Sigmoid colon (tissue), 7 donors: ENCODE measurements around the gene NPL. TPM values are rescaled to one million over a fixed set of nuclear protein-coding genes. Genes with fewer than 3 reads are reported as not detected.

Experiments
- DNase-seq: peaks from one replicate; pipeline ENCODE4 v3.0.0-alpha.2; 2019
- H3K27ac ChIP-seq, 4 donors: fragments of 200-600 bp; sonication (generic); one replicate each; pipeline ENCODE4 v1.5.1; 2016 to 2019; ENCODE audit warnings: mild to moderate bottlenecking in 1 of 4
- H3K27me3 ChIP-seq, 3 donors: fragments of 200-600 bp; sonication (generic); one replicate each; pipeline ENCODE4 v1.5.1; 2019; ENCODE audit warnings: mild to moderate bottlenecking in 1 of 3
- H3K36me3 ChIP-seq, 4 donors: fragments of 200-600 bp; sonication (generic); one replicate each; pipeline ENCODE4 v1.5.1; 2016 to 2019
- H3K4me1 ChIP-seq, 4 donors: fragments of 200-600 bp; sonication (generic); one replicate each; pipeline ENCODE4 v1.5.1; 2017 to 2019
- H3K4me3 ChIP-seq, 4 donors: fragments of 200-600 bp; sonication (generic); one replicate each; pipeline ENCODE4 v1.5.1; 2017 to 2019; ENCODE audit warnings: mild to moderate bottlenecking in 2 of 4, moderate library complexity in 1 of 4
- H3K9me3 ChIP-seq, 4 donors: fragments of 200-600 bp in 3 of 4; sonication (generic) in 3 of 4; one replicate each; pipeline versions ENCODE4 v1.5.1 to v1.6.1; 2013 to 2019
- EP300 ChIP-seq, 4 donors: sonication (generic); formaldehyde crosslinking; IDR thresholded peaks; one replicate each; pipeline ENCODE4 v1.6.1; 2017; ENCODE audit warnings: antibody characterized with exemption in 4 of 4
- POLR2A ChIP-seq, 2 donors: fragments of 450-650 bp; IDR thresholded peaks; one replicate each; pipeline ENCODE4 v1.6.1; 2016; ENCODE audit warnings: antibody characterized with exemption in 2 of 2, mild to moderate bottlenecking in 2 of 2, moderate library complexity in 2 of 2
- POLR2AphosphoS5 ChIP-seq, 4 donors: sonication (generic); formaldehyde crosslinking; IDR thresholded peaks; one replicate each; pipeline ENCODE4 v1.6.1; 2017; ENCODE audit warnings: antibody characterized with exemption in 4 of 4
- WGBS, 2 donors: extraction: QIAGEN DNeasy Blood & Tissue Kit; methylation state at CpG; one replicate each; pipeline ENCODE4 v1.1.7; 2013; 5-methylcytosine and 5-hydroxymethylcytosine counted together
- intact Hi-C: fragments of 100-400 bp; cut with DNase I; formaldehyde crosslinking; loops from one replicate; pipeline ENCODE4 v1.15.1; 2023
- polyA plus RNA-seq, 3 donors: library from polyadenylated mRNA; stranded (reverse); fragments of 200-250 nt; gene quantifications; one replicate each; pipeline ENCODE4 v1.2.3, GENCODE V29; 2013
- total RNA-seq, 4 donors: library from RNA; depleted of rRNA; stranded (reverse); fragments of >200 nt; gene quantifications; one replicate each; pipeline ENCODE4 v1.1.0, GENCODE V29; 2016
- TF ChIP-seq, protein P1 (sequence below), 4 experiments: fragments of 450-650 bp in 3 of 4; fragments of 200-600 bp in 1 of 4; IDR thresholded peaks; one replicate each; pipeline ENCODE4 v1.5.1; 2016 to 2019; ENCODE audit warnings: antibody characterized with exemption in 4 of 4, mild to moderate bottlenecking in 3 of 4, moderate library complexity in 2 of 4
- donor health status: healthy with polysubstance abuse.
- donor health status: Bipolar disorder and iron deficiency.
- donor health status: healthy.

Gene NPL
- total and polyA plus RNA-seq, 7 donors, result 7.2 to 19.9 (median 12.5) TPM

DNA sequence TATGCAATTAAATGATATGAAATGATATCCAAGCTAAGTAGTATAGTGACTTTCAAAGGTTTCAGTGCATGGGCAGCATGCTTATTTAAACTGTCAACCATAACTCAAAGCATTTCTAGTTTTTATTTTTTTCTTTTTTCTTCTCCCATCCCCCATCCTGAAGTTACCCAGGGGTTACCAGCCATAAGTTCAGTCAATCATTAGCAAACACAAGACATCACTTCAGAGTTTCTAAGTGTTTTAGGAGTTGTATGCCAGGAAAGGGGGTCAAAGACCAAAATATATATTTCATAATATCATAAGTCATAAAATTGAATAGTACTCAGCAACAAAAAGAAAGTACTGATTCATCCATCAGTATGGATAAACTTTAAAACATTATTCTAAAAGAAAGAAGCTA is 78.3 kb downstream of the NPL start:
- DNase-seq, result no peak
- intact Hi-C loops, result no loop called here
- H3K9me3 ChIP-seq, result no peaks in the 10 kb centered on the region

DNA sequence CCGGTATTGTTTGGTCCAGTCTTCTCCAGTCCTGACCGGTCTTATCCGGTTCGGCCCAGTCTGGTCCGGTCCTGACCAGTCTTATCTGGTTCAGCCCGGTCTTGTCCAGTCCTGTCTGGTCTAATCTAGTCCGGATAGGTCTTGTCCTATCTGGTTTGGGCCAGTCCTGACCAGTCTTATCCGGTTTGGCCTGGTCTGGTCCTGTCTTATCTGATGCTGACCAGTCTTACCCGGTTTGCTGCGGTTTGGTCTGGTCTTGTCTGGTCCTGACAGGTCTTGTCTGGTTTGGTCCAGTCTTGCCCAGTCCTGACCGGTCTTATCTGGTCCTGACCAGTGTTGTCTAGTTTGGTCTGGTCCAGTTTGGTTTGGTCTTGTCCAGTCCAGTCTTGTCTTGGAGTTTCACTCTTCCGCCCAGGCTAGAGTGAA is 79.7 kb downstream of the NPL start:
- H3K4me1 ChIP-seq, result no peaks in the 10 kb centered on the region
- TF ChIP-seq POLR2AphosphoS5 (IDR thresholded peaks at IDR 0.05) (peak in 1 of 4 donors; percentile 16), POLR2A (IDR thresholded peaks at IDR 0.05) (no peak)
- intact Hi-C loops, result no loop called here
- no peaks in the 10 kb centered on the region for H3K9me3 ChIP-seq
- 97 to 98% methylated on average over 12 of the region's 12 CpGs for WGBS, 2 donors
- no peak overlapping the region for H3K27ac ChIP-seq
- no peak overlapping the region for H3K4me3 ChIP-seq
- no peaks in the 10 kb centered on the region for H3K27me3 ChIP-seq
- no peak for DNase-seq
- peaks cover 34 to 100% (median 63%) of the 10 kb centered on the region in 4 donors for H3K36me3 ChIP-seq

More for the DNA sequence above, 78.3 kb downstream of the NPL start:
- TF ChIP-seq EP300 (IDR thresholded peaks at IDR 0.05), result no peak
- Histone ChIP-seq H3K27me3 (no peaks in the 10 kb centered on the region), H3K36me3 (peaks cover 25 to 100% (median 60%) of the 10 kb centered on the region in 4 donors), H3K4me1 (no peaks in the 10 kb centered on the region), H3K4me3 (no peak overlapping the region), H3K27ac (no peak overlapping the region)

DNA sequence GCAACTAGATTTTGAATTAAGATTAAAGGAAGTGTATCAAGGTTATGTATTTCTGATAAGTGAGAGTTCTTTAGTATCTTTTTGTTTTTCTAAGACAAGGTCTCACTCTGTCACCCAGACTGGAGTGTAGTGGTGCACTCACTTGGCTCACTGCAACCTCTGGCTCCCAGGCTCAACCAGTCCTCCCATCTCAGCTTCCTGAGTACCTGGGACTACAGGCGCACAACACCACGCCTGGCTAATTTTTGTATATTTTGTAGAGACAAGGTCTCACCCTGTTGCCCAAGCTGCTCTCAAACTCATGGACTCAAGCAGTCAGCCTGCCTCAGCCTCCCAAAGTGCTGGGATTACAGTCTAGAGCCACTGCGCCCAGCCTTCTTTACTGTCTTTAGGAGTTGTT is 83.3 kb downstream of the NPL start:
- H3K4me3 ChIP-seq, result no peak overlapping the region
- no peak overlapping the region for H3K27ac ChIP-seq
- H3K36me3 ChIP-seq, result peaks cover 33 to 100% (median 73%) of the 10 kb centered on the region in 4 donors
- DNase-seq, result no peak
- H3K27me3 ChIP-seq, result no peaks in the 10 kb centered on the region
- H3K4me1 ChIP-seq, result no peaks in the 10 kb centered on the region
- intact Hi-C loops, result no loop called here
- WGBS, 2 donors, result 98 to 99% methylated on average over 3 of the region's 3 CpGs
- TF ChIP-seq POLR2A (IDR thresholded peaks at IDR 0.05) (no peak), POLR2AphosphoS5 (IDR thresholded peaks at IDR 0.05) (no peak), EP300 (IDR thresholded peaks at IDR 0.05) (no peak)
- TF ChIP-seq, protein P1, sequence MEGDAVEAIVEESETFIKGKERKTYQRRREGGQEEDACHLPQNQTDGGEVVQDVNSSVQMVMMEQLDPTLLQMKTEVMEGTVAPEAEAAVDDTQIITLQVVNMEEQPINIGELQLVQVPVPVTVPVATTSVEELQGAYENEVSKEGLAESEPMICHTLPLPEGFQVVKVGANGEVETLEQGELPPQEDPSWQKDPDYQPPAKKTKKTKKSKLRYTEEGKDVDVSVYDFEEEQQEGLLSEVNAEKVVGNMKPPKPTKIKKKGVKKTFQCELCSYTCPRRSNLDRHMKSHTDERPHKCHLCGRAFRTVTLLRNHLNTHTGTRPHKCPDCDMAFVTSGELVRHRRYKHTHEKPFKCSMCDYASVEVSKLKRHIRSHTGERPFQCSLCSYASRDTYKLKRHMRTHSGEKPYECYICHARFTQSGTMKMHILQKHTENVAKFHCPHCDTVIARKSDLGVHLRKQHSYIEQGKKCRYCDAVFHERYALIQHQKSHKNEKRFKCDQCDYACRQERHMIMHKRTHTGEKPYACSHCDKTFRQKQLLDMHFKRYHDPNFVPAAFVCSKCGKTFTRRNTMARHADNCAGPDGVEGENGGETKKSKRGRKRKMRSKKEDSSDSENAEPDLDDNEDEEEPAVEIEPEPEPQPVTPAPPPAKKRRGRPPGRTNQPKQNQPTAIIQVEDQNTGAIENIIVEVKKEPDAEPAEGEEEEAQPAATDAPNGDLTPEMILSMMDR (IDR thresholded peaks at IDR 0.05), result no peak
- no peaks in the 10 kb centered on the region for H3K9me3 ChIP-seq

DNA sequence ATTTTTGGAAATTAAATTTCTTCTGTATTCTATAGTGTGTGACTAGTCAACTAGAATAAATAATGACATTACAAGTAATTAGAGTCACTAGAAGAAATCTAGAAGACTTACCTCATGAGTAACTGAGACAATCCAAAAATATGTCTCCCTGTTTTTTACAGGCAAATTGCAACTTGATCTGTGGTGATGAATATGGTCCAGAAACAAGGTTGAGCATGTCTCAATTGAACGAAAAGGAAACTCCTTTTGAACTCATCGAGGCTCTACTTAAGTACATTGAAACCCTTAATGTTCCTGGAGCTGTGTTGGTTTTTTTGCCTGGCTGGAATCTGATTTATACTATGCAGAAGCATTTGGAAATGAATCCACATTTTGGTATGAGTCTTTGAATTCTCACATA is 86.3 kb downstream of the NPL start:
- intact Hi-C loops, result no loop called here
- DNase-seq, result no peak
- Histone ChIP-seq H3K27me3 (no peaks in the 10 kb centered on the region), H3K4me3 (no peak overlapping the region), H3K36me3 (peaks cover 50 to 100% (median 76%) of the 10 kb centered on the region in 4 donors), H3K4me1 (no peaks in the 10 kb centered on the region), H3K9me3 (no peaks in the 10 kb centered on the region), H3K27ac (no peak overlapping the region)
- WGBS, 2 donors, result 94 to 96% methylated on average over 2 of the region's 2 CpGs
- TF ChIP-seq POLR2AphosphoS5 (IDR thresholded peaks at IDR 0.05) (no peak), EP300 (IDR thresholded peaks at IDR 0.05) (no peak), POLR2A (IDR thresholded peaks at IDR 0.05) (no peak)
- TF ChIP-seq, protein P1 (IDR thresholded peaks at IDR 0.05), result no peak

DNA sequence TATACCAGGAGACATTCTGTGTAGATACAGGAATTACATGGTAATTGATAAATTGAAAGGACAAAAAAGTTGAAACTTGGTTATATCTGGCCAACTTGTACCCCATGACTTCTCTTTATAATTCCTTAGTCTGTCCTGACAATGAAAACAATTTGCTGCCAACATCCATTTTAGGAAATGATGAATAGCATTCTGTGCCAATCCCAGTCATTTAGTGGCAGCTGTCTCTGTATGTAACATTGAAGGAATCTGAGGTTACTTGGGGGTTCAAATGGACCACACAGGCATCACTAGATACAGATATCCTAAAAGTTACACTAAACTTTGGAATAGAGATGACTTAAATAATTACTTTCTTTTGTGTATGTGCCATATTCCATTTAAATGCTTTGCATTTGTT is 87.8 kb downstream of the NPL start:
- intact Hi-C loops, result no loop called here

More for the DNA sequence above, 87.8 kb downstream of the NPL start:
- Histone ChIP-seq H3K4me1 (no peaks in the 10 kb centered on the region), H3K36me3 (peaks cover 64 to 100% (median 88%) of the 10 kb centered on the region in 4 donors), H3K4me3 (no peak overlapping the region), H3K27ac (no peak overlapping the region), H3K9me3 (no peaks in the 10 kb centered on the region), H3K27me3 (no peaks in the 10 kb centered on the region)
- TF ChIP-seq, protein P1 (IDR thresholded peaks at IDR 0.05), result no peak
- TF ChIP-seq EP300 (IDR thresholded peaks at IDR 0.05), result no peak
- no peak for TF ChIP-seq POLR2A (IDR thresholded peaks at IDR 0.05)
- TF ChIP-seq POLR2AphosphoS5 (IDR thresholded peaks at IDR 0.05), result no peak
- no peak for DNase-seq
